Fibroblast of lung (primary cell): ENCODE data around the gene MAEA.

Experiments used
- CTCF ChIP-seq, 2 donors: IDR thresholded peaks in 1 of 2; conservative IDR thresholded peaks in 1 of 2; 1 replicate in 1 of 2; 2 replicates in 1 of 2; pipeline ENCODE4 v1.5.1; 2011 to 2012; ENCODE audit warnings: low read length in 2 of 2, control low read depth in 1 of 2, inconsistent platforms in 1 of 2, low read depth in 1 of 2, mild to moderate bottlenecking in 1 of 2
- EZH2 ChIP-seq: IDR thresholded peaks from 2 replicates; pipeline ENCODE4 v1.5.1; 2012; ENCODE audit warnings: low read length, control low read depth, mild to moderate bottlenecking; ENCODE audit errors: missing control alignments

GRCh38 chr4:1369479-1370079 is 79.9 kb downstream of the MAEA start:
- TF ChIP-seq CTCF (conservative IDR thresholded peaks at IDR 0.05 in 1 of 2, IDR thresholded peaks at IDR 0.05 in 1 of 2; ENCODE audit: low read depth in 1 of 2, low read length in 2 of 2) = no peak
- TF ChIP-seq EZH2 = no peak
